ENCODE results near the gene PLPPR1.

DNA sequence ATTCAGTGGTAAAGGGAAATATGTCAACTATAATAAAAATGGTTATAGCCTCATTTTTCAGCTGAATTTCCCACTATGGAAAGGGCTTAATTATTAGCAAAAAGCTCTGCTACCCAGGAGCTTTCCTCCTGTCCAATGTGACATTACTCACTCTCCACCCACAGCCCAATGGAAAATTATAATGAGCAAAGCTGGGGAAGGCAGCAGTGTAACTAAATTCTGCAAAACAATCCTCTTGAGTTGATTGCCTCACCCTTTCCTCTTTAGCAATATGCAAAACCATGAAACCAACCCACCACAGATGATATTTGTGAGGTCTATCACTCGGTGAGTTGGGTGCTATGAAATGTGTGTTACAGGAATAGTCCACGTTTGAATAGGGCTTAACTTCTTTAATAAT is 14.0 kb upstream of the PLPPR1 start:
- TF ChIP-seq, protein P1, sequence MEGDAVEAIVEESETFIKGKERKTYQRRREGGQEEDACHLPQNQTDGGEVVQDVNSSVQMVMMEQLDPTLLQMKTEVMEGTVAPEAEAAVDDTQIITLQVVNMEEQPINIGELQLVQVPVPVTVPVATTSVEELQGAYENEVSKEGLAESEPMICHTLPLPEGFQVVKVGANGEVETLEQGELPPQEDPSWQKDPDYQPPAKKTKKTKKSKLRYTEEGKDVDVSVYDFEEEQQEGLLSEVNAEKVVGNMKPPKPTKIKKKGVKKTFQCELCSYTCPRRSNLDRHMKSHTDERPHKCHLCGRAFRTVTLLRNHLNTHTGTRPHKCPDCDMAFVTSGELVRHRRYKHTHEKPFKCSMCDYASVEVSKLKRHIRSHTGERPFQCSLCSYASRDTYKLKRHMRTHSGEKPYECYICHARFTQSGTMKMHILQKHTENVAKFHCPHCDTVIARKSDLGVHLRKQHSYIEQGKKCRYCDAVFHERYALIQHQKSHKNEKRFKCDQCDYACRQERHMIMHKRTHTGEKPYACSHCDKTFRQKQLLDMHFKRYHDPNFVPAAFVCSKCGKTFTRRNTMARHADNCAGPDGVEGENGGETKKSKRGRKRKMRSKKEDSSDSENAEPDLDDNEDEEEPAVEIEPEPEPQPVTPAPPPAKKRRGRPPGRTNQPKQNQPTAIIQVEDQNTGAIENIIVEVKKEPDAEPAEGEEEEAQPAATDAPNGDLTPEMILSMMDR (IDR thresholded peaks at IDR 0.05): no peak
- no peak for TF ChIP-seq POLR2A (IDR thresholded peaks at IDR 0.05)

Measured in Peyer's patch (tissue), 4 donors.